HepG2 (cell line): ENCODE results near the gene CCDC57. TPM values are rescaled to one million over a fixed set of nuclear protein-coding genes. Genes with fewer than 3 reads are reported as not detected.
A peak's percentile ranks its signal among the peaks of the same experiment; 100 is the strongest.

Experiments used
- BRCA1 ChIP-seq: sonication (generic); formaldehyde crosslinking; IDR thresholded peaks from 2 replicates; pipeline ENCODE4 v1.4.0; 2020; ENCODE audit warnings: missing genetic modification reagents
- CHD2 ChIP-seq: IDR thresholded peaks from 2 replicates; pipeline ENCODE4 v1.6.1; 2011; ENCODE audit warnings: low read depth, low read length, improper control_type of control experiment
- ETV6 ChIP-seq: sonication (generic); formaldehyde crosslinking; conservative IDR thresholded peaks from 2 replicates; pipeline ENCODE4 v1.4.0; 2020; ENCODE audit warnings: missing genetic modification reagents
- HNRNPLL ChIP-seq: fragments of 200-400 bp; formaldehyde crosslinking; IDR thresholded peaks from 2 replicates; pipeline ENCODE4 v1.6.1; 2017; ENCODE audit warnings: mild to moderate bottlenecking, low read depth, low read length; ENCODE audit not compliant: poor library complexity, severe bottlenecking
- HOXA7 ChIP-seq: sonication (generic); formaldehyde crosslinking; IDR thresholded peaks from 2 replicates; pipeline ENCODE4 v1.8.1; 2022; ENCODE audit warnings: mild to moderate bottlenecking, missing genetic modification reagents, moderate library complexity
- KLF11 ChIP-seq: IDR thresholded peaks from 2 replicates; pipeline ENCODE4 v1.6.1; 2016; ENCODE audit warnings: missing compliant biosample characterization
- KLF16 ChIP-seq, 2 experiments: sonication (generic) in 1 of 2; formaldehyde crosslinking in 1 of 2; IDR thresholded peaks; 2 replicates each; pipeline versions ENCODE4 v1.6.1 to v1.8.0; 2016 to 2023; ENCODE audit warnings: missing genetic modification reagents in 2 of 2, missing compliant biosample characterization in 1 of 2
- NBN ChIP-seq: fragments of 450-650 bp; conservative IDR thresholded peaks from 2 replicates; pipeline ENCODE4 v1.6.1; 2017
- NFE2L2 ChIP-seq: fragments of 150-350 bp; IDR thresholded peaks from 2 replicates; pipeline ENCODE4 v1.6.1; 2014; ENCODE audit warnings: low read length
- NFYC ChIP-seq: IDR thresholded peaks from 2 replicates; pipeline ENCODE4 v1.6.1; 2016; ENCODE audit warnings: missing genetic modification reagents, missing compliant biosample characterization
- NPAS2 ChIP-seq: sonication (generic); formaldehyde crosslinking; IDR thresholded peaks from 2 replicates; pipeline ENCODE4 v1.8.0; 2022; ENCODE audit warnings: mild to moderate bottlenecking, missing genetic modification reagents, borderline replicate concordance
- TAF15 ChIP-seq: fragments of 200-400 bp; formaldehyde crosslinking; IDR thresholded peaks from one replicate; pipeline ENCODE4 v1.6.1; 2018; ENCODE audit warnings: mild to moderate bottlenecking, low read depth, low read length; ENCODE audit not compliant: poor library complexity, severe bottlenecking
- ZNF136 ChIP-seq: sonication (generic); formaldehyde crosslinking; IDR thresholded peaks from 2 replicates; pipeline ENCODE4 v1.8.1; 2022; ENCODE audit warnings: low read depth, mild to moderate bottlenecking, moderate library complexity, missing genetic modification reagents
- ZNF274 ChIP-seq: sonication (generic); formaldehyde crosslinking; IDR thresholded peaks from 2 replicates; pipeline ENCODE4 v1.5.1; 2020; ENCODE audit warnings: mild to moderate bottlenecking, missing genetic modification reagents
- ZNF331 ChIP-seq: sonication (generic); formaldehyde crosslinking; IDR thresholded peaks from 2 replicates; pipeline ENCODE4 v1.4.0; 2020; ENCODE audit warnings: missing genetic modification reagents
- ZNF614 ChIP-seq: IDR thresholded peaks from 2 replicates; pipeline ENCODE4 v1.6.1; 2018; ENCODE audit warnings: missing biosample characterization, missing genetic modification reagents, inconsistent platforms, borderline replicate concordance
- ZNF747 ChIP-seq: sonication (generic); formaldehyde crosslinking; IDR thresholded peaks from 2 replicates; pipeline ENCODE4 v1.8.1; 2023; ENCODE audit warnings: missing genetic modification reagents, mild to moderate bottlenecking, borderline replicate concordance
- ZNF766 ChIP-seq: sonication (generic); formaldehyde crosslinking; IDR thresholded peaks from 2 replicates; pipeline ENCODE4 v1.5.0; 2020; ENCODE audit warnings: missing genetic modification reagents, borderline replicate concordance
- ZSCAN21 ChIP-seq: sonication (generic); formaldehyde crosslinking; IDR thresholded peaks from 2 replicates; pipeline ENCODE4 v1.8.0; 2022; ENCODE audit warnings: mild to moderate bottlenecking, missing genetic modification reagents, moderate library complexity, borderline replicate concordance
- polyA plus RNA-seq, 8 experiments: library from polyadenylated mRNA; depleted of rRNA in 3 of 8; stranded (reverse) in 7 of 8; unstranded in 1 of 8; fragments of >200 nt; fragmentation: Illumina TruSeq in 4 of 8; extraction: Trizol in 4 of 8; gene quantifications; 2 replicates each; pipeline versions ENCODE4 v1.2.1 to v1.2.3, GENCODE V29; 2011 to 2016; ENCODE audit warnings: low read depth in 4 of 8, missing spikeins in 1 of 8, mixed read lengths in 1 of 8; ENCODE audit not compliant: insufficient read depth in 1 of 8
- total RNA-seq, 5 experiments: library from RNA; depleted of rRNA; stranded (reverse); fragments of >200 nt; fragmentation: Illumina TruSeq; extraction: Trizol; gene quantifications; 2 replicates each; pipeline ENCODE4 v1.2.3, GENCODE V29; 2016; ENCODE audit warnings: low read depth in 1 of 5
- TF ChIP-seq, protein P1 (sequence below): sonication (generic); formaldehyde crosslinking; IDR thresholded peaks from 2 replicates; pipeline ENCODE4 v1.9.0; 2021; ENCODE audit warnings: missing genetic modification reagents, borderline replicate concordance
- TF ChIP-seq, protein P2 (sequence below): sonication (generic); formaldehyde crosslinking; IDR thresholded peaks from 2 replicates; pipeline ENCODE4 v1.4.0; 2020; ENCODE audit warnings: missing genetic modification reagents, mild to moderate bottlenecking, borderline replicate concordance
- TF ChIP-seq, protein P3 (sequence below): sonication (generic); formaldehyde crosslinking; conservative IDR thresholded peaks from 2 replicates; pipeline ENCODE4 v1.8.0; 2022; ENCODE audit warnings: mild to moderate bottlenecking, moderate library complexity, missing genetic modification reagents
- TF ChIP-seq, protein P4 (sequence below): IDR thresholded peaks from 2 replicates; pipeline ENCODE4 v1.6.1; 2012; ENCODE audit warnings: inconsistent platforms

Gene CCDC57
- total and polyA plus RNA-seq, 2 of the 13 experiments (the other 11 are each of a cell fraction or from before 2014, with no cell fraction given), result 59.3 to 59.9 TPM

DNA sequence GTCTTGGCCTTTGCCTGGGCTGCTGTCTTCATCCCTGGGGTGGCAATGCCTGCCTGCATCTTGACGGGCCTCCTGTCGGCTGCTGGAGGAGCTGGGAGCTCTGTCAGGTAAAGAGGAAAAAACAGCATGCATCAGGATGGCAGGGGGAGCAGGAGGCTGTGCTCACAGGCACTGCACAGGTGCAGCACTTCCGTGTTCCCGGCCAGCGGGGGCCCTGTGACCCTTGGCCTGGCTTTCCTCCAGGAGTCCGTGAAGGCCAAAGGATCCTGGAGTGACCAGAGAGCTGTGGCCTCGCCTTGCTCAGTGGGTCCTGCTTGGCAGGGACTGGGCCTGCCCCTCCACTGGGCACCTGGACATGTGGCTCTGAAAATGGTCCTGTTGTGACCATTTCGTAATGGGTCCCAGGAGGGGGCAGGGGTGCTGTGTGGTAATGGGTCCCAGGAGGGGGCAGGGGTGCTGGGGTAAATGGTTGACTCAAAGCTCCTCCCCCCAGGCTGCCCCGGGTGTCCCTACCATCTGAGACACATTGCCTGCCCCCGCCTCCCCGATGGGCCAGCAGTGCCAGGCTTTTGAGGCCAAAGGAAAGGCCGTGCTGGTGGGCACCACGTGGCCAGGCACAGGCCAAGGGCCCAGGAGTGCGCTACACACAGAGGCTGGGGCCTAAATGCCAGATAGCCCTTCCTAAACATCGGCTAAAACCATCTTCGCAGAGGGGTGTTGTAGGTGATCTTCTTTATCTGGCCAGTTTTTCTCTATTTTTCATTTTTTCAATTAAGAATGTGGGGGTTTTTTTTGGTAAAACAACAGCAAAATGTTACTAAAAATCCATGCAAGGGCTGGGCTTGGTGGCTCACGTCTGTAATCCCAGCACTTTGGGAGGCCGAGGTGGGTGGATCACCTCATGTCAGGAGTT, 110.6 kb downstream of the CCDC57 start (continued):
- TF ChIP-seq, protein P1, sequence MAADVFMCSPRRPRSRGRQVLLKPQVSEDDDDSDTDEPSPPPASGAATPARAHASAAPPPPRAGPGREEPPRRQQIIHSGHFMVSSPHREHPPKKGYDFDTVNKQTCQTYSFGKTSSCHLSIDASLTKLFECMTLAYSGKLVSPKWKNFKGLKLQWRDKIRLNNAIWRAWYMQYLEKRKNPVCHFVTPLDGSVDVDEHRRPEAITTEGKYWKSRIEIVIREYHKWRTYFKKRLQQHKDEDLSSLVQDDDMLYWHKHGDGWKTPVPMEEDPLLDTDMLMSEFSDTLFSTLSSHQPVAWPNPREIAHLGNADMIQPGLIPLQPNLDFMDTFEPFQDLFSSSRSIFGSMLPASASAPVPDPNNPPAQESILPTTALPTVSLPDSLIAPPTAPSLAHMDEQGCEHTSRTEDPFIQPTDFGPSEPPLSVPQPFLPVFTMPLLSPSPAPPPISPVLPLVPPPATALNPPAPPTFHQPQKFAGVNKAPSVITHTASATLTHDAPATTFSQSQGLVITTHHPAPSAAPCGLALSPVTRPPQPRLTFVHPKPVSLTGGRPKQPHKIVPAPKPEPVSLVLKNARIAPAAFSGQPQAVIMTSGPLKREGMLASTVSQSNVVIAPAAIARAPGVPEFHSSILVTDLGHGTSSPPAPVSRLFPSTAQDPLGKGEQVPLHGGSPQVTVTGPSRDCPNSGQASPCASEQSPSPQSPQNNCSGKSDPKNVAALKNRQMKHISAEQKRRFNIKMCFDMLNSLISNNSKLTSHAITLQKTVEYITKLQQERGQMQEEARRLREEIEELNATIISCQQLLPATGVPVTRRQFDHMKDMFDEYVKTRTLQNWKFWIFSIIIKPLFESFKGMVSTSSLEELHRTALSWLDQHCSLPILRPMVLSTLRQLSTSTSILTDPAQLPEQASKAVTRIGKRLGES (CRISPR knock-in tag), result no peak
- TF ChIP-seq KLF16 (CRISPR knock-in tag; IDR thresholded peaks at IDR 0.05), result peak in 1 of 2 experiments; percentile 67; a peak in 1 of 4 replicates
- TF ChIP-seq NBN, result no peak
- TF ChIP-seq ZNF766 (CRISPR knock-in tag), result no peak
- peak; percentile 68 for TF ChIP-seq ZNF614 (CRISPR knock-in tag)
- TF ChIP-seq NFYC (CRISPR knock-in tag), result peak; percentile 54
- peak; percentile 76 for TF ChIP-seq ZNF331 (CRISPR knock-in tag)
- no peak for TF ChIP-seq ZNF274 (CRISPR knock-in tag)
- TF ChIP-seq TAF15, result peak; percentile 94
- TF ChIP-seq ZSCAN21, result peak; percentile 89; the same call in 1 of the 2 replicates
- TF ChIP-seq, protein P2, sequence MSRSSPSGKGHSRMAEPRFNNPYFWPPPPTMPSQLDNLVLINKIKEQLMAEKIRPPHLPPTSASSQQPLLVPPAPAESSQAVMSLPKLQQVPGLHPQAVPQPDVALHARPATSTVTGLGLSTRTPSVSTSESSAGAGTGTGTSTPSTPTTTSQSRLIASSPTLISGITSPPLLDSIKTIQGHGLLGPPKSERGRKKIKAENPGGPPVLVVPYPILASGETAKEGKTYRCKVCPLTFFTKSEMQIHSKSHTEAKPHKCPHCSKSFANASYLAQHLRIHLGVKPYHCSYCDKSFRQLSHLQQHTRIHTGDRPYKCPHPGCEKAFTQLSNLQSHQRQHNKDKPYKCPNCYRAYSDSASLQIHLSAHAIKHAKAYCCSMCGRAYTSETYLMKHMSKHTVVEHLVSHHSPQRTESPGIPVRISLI (CRISPR knock-in tag), result peak; percentile 89
- no peak for TF ChIP-seq BRCA1 (CRISPR knock-in tag)
- peak; percentile 91 for TF ChIP-seq KLF11 (CRISPR knock-in tag)
- TF ChIP-seq, protein P3, sequence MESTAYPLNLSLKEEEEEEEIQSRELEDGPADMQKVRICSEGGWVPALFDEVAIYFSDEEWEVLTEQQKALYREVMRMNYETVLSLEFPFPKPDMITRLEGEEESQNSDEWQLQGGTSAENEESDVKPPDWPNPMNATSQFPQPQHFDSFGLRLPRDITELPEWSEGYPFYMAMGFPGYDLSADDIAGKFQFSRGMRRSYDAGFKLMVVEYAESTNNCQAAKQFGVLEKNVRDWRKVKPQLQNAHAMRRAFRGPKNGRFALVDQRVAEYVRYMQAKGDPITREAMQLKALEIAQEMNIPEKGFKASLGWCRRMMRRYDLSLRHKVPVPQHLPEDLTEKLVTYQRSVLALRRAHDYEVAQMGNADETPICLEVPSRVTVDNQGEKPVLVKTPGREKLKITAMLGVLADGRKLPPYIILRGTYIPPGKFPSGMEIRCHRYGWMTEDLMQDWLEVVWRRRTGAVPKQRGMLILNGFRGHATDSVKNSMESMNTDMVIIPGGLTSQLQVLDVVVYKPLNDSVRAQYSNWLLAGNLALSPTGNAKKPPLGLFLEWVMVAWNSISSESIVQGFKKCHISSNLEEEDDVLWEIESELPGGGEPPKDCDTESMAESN, result peak; percentile 91
- no peak for TF ChIP-seq ETV6
- no peak for TF ChIP-seq ZNF136
- no peak for TF ChIP-seq NFE2L2
- TF ChIP-seq ZNF747 (CRISPR knock-in tag), result peak; percentile 94
- 0 out of 2 replicates have a peak, but pooled peaks have one; percentile 66 for TF ChIP-seq CHD2
- TF ChIP-seq, protein P4, sequence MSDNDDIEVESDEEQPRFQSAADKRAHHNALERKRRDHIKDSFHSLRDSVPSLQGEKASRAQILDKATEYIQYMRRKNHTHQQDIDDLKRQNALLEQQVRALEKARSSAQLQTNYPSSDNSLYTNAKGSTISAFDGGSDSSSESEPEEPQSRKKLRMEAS, result no peak
- TF ChIP-seq NPAS2, result 0 out of 2 replicates have a peak, but pooled peaks have one; percentile 50
- no peak for TF ChIP-seq HOXA7
- TF ChIP-seq HNRNPLL, result peak; percentile 37
